Nephron (organoid): Measurements from ENCODE around the gene ZNF646.
A peak's percentile ranks its signal among the peaks of the same experiment; 100 is the strongest.

Experiments used
- H3K27ac Mint-ChIP-seq, 3 experiments: 2 replicates each; pipeline ENCODE4 v1.8.0; 2020; ENCODE audit warnings: mixed read lengths in 3 of 3, mild to moderate bottlenecking in 2 of 3, moderate library complexity in 1 of 3
- H3K27me3 Mint-ChIP-seq: 2 replicates; pipeline ENCODE4 v1.8.0; 2021; ENCODE audit warnings: low read depth, mild to moderate bottlenecking, moderate library complexity, mixed read lengths
- H3K36me3 Mint-ChIP-seq: 2 replicates; pipeline ENCODE4 v1.8.0; 2020; ENCODE audit warnings: low read depth, mixed read lengths
- H3K4me1 Mint-ChIP-seq: 2 replicates; pipeline ENCODE4 v1.8.0; 2020; ENCODE audit warnings: mixed read lengths
- H3K4me3 Mint-ChIP-seq, 3 experiments: 2 replicates each; pipeline ENCODE4 v1.8.0; 2020; ENCODE audit warnings: mild to moderate bottlenecking in 3 of 3, mixed read lengths in 3 of 3, moderate library complexity in 2 of 3
- H3K9me3 Mint-ChIP-seq: 2 replicates; pipeline ENCODE4 v1.8.0; 2020; ENCODE audit warnings: mixed read lengths
- CTCF ChIP-seq, 3 experiments: fragments of 200-600 bp; sonication (generic); IDR thresholded peaks; one replicate each; pipeline ENCODE4 v1.5.0; 2021; ENCODE audit warnings: antibody characterized with exemption in 3 of 3; ENCODE audit not compliant: unreplicated experiment in 3 of 3

ZNF646 gene

GRCh38 chr16:31131416-31131815 is 57.2 kb downstream of the ZNF646 start:
- Mint-ChIP-seq H3K36me3 (peaks cover 21% of the 10 kb centered on the region), H3K27me3 (no peaks in the 10 kb centered on the region), H3K27ac (peak overlapping the region in 2 of 3 experiments; percentile 77 to 89), H3K4me1 (peaks cover 16% of the 10 kb centered on the region), H3K9me3 (no peaks in the 10 kb centered on the region), H3K4me3 (peak overlapping the region in 1 of 3 experiments; percentile 25)
- TF ChIP-seq CTCF (IDR thresholded peaks at IDR 0.05; ENCODE audit: unreplicated experiment in 3 of 3), result no peak

- no peaks in the 10 kb centered on the region for H3K27me3 Mint-ChIP-seq
- TF ChIP-seq CTCF (IDR thresholded peaks at IDR 0.05; ENCODE audit: unreplicated experiment in 3 of 3), result no peak
- peak overlapping the region in 1 of 3 experiments; percentile 89 for H3K27ac Mint-ChIP-seq
- peaks cover 21% of the 10 kb centered on the region for H3K36me3 Mint-ChIP-seq
- no peaks in the 10 kb centered on the region for H3K9me3 Mint-ChIP-seq
- H3K4me3 Mint-ChIP-seq, result no peak overlapping the region
- H3K4me1 Mint-ChIP-seq, result peaks cover 16% of the 10 kb centered on the region
Observed at GRCh38 chr16:31131841-31132271, 57.6 kb downstream of the ZNF646 start.

GRCh38 chr16:31132303-31132979 is 58.2 kb downstream of the ZNF646 start:
- Mint-ChIP-seq H3K36me3 (peaks cover 21% of the 10 kb centered on the region), H3K27ac (peak overlapping the region in 1 of 3 experiments; percentile 57), H3K4me1 (peaks cover 16% of the 10 kb centered on the region), H3K9me3 (no peaks in the 10 kb centered on the region), H3K27me3 (no peaks in the 10 kb centered on the region), H3K4me3 (no peak overlapping the region)
- TF ChIP-seq CTCF (IDR thresholded peaks at IDR 0.05; ENCODE audit: unreplicated experiment in 3 of 3), result no peak

- no peak for TF ChIP-seq CTCF (IDR thresholded peaks at IDR 0.05; ENCODE audit: unreplicated experiment in 3 of 3)
- H3K4me1 Mint-ChIP-seq, result peaks cover 16% of the 10 kb centered on the region
Observed at GRCh38 chr16:31133046-31133501, 58.9 kb downstream of the ZNF646 start.

More at GRCh38 chr16:31133046-31133501, 58.9 kb downstream of the ZNF646 start:
- Mint-ChIP-seq H3K27ac (peak overlapping the region; percentile 14 to 61 (median 57)), H3K9me3 (no peaks in the 10 kb centered on the region), H3K27me3 (no peaks in the 10 kb centered on the region), H3K36me3 (peaks cover 21% of the 10 kb centered on the region), H3K4me3 (peak overlapping the region in 1 of 3 experiments; percentile 61)
